Suprapubic skin (tissue), 4 donors: Measurements from ENCODE around the gene TEX261.

Experiments
- EP300 ChIP-seq: sonication (generic); formaldehyde crosslinking; IDR thresholded peaks from one replicate; pipeline ENCODE4 v1.6.1; 2017; ENCODE audit warnings: antibody characterized with exemption
- POLR2A ChIP-seq, 2 donors: fragments of 450-650 bp; IDR thresholded peaks; one replicate each; pipeline ENCODE4 v1.6.1; 2017; ENCODE audit warnings: antibody characterized with exemption in 2 of 2, mild to moderate bottlenecking in 2 of 2, moderate library complexity in 2 of 2
- POLR2AphosphoS5 ChIP-seq, 3 donors: sonication (generic); formaldehyde crosslinking; IDR thresholded peaks; one replicate each; pipeline ENCODE4 v1.6.1; 2017; ENCODE audit warnings: antibody characterized with exemption in 3 of 3
- TF ChIP-seq, protein P1 (sequence below), 2 donors: fragments of 200-600 bp in 1 of 2; fragments of 450-650 bp in 1 of 2; sonication (generic) in 1 of 2; IDR thresholded peaks; one replicate each; pipeline ENCODE4 v1.5.1; 2016 to 2019; ENCODE audit warnings: antibody characterized with exemption in 2 of 2, mild to moderate bottlenecking in 1 of 2, moderate library complexity in 1 of 2

DNA sequence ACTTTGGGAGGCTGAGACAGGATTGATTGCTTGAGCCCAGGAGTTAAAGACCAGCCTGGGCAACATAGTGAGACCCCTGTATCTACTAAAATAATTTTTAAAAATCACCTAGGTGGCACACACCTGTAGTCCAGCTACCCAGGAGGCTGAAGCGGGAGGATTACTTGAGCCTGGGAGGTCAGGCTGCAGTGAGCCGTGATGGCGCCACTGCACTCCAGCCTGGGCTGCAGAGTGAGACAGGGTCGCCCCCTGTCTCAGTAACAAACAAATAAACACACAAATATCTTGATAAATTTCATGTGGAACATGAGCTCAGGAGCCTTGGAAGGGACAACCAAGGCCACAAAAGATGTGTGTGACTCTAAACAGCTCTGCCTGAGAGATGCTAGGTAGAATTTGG lies 28.0 kb downstream of the TEX261 start:
- TF ChIP-seq, protein P1, sequence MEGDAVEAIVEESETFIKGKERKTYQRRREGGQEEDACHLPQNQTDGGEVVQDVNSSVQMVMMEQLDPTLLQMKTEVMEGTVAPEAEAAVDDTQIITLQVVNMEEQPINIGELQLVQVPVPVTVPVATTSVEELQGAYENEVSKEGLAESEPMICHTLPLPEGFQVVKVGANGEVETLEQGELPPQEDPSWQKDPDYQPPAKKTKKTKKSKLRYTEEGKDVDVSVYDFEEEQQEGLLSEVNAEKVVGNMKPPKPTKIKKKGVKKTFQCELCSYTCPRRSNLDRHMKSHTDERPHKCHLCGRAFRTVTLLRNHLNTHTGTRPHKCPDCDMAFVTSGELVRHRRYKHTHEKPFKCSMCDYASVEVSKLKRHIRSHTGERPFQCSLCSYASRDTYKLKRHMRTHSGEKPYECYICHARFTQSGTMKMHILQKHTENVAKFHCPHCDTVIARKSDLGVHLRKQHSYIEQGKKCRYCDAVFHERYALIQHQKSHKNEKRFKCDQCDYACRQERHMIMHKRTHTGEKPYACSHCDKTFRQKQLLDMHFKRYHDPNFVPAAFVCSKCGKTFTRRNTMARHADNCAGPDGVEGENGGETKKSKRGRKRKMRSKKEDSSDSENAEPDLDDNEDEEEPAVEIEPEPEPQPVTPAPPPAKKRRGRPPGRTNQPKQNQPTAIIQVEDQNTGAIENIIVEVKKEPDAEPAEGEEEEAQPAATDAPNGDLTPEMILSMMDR (IDR thresholded peaks at IDR 0.05): no peak
- TF ChIP-seq POLR2A (IDR thresholded peaks at IDR 0.05) (no peak), EP300 (no peak), POLR2AphosphoS5 (IDR thresholded peaks at IDR 0.05) (no peak)
